Gastroesophageal sphincter (tissue), 4 donors: ENCODE data around the gene OFD1. TPM values are rescaled to one million over a fixed set of nuclear protein-coding genes. Genes with fewer than 3 reads are reported as not detected.
A peak's percentile ranks its signal among the peaks of the same experiment; 100 is the strongest.

Source experiments
- ATAC-seq: fragments of 150-250 bp; one replicate; pipeline ENCODE4 v1.9.1; 2016; ENCODE audit warnings: mild to moderate bottlenecking, moderate library complexity
- H3K27ac ChIP-seq, 4 donors: fragments of 200-600 bp; sonication (generic) in 3 of 4; 1 replicate in 3 of 4; 2 replicates in 1 of 4; pipeline ENCODE4 v1.5.1; 2016 to 2019
- H3K27me3 ChIP-seq: fragments of 200-600 bp; sonication (generic); one replicate; pipeline ENCODE4 v1.5.1; 2019
- H3K36me3 ChIP-seq, 2 donors: fragments of 200-600 bp; sonication (generic); one replicate each; pipeline ENCODE4 v1.5.1; 2019; ENCODE audit warnings: control low read depth in 1 of 2
- H3K4me1 ChIP-seq, 3 donors: fragments of 200-600 bp; sonication (generic); 1 replicate in 2 of 3; 2 replicates in 1 of 3; pipeline ENCODE4 v1.5.1; 2016 to 2019; ENCODE audit warnings: control low read depth in 2 of 3
- H3K4me3 ChIP-seq, 2 donors: fragments of 200-600 bp; sonication (generic); one replicate each; pipeline ENCODE4 v1.5.1; 2019; ENCODE audit warnings: mild to moderate bottlenecking in 1 of 2, moderate library complexity in 1 of 2
- H3K9me3 ChIP-seq, 3 donors: fragments of 200-600 bp; sonication (generic); one replicate each; pipeline ENCODE4 v1.5.1; 2017 to 2019; ENCODE audit warnings: control low read depth in 2 of 3
- CTCF ChIP-seq, 4 experiments: fragments of 200-600 bp in 2 of 4; fragments of 450-650 bp in 2 of 4; sonication (generic) in 1 of 4; IDR thresholded peaks; one replicate each; pipeline ENCODE4 v1.5.1; 2017 to 2019; ENCODE audit warnings: antibody characterized with exemption in 4 of 4, mild to moderate bottlenecking in 2 of 4, moderate library complexity in 2 of 4
- EP300 ChIP-seq: sonication (generic); formaldehyde crosslinking; IDR thresholded peaks from one replicate; pipeline ENCODE4 v1.6.1; 2017; ENCODE audit warnings: antibody characterized with exemption, mild to moderate bottlenecking
- POLR2A ChIP-seq, 2 donors: fragments of 450-650 bp; IDR thresholded peaks; one replicate each; pipeline ENCODE4 v1.6.1; 2017; ENCODE audit warnings: antibody characterized with exemption in 2 of 2, mild to moderate bottlenecking in 2 of 2, moderate library complexity in 1 of 2
- POLR2AphosphoS5 ChIP-seq: sonication (generic); formaldehyde crosslinking; IDR thresholded peaks from one replicate; pipeline ENCODE4 v1.6.1; 2017; ENCODE audit warnings: antibody characterized with exemption
- WGBS, 2 donors: methylation state at CpG; one replicate each; pipeline ENCODE4 v1.1.5; 2018; ENCODE audit warnings: low coverage in 1 of 2; 5-methylcytosine and 5-hydroxymethylcytosine counted together
- total RNA-seq, 4 donors: library from RNA; depleted of rRNA; stranded (reverse); fragments of >200 nt; gene quantifications; one replicate each; pipeline ENCODE4 v1.1.0, GENCODE V29; 2016

The OFD1 gene
- total RNA-seq = 10 to 100 TPM; 15.2 to 26.6 (median 22.5) TPM

- H3K9me3 ChIP-seq = no peaks in the 10 kb centered on the region
- peak; percentile 99 for ATAC-seq
- H3K27me3 ChIP-seq = no peaks in the 10 kb centered on the region
- peak within 1 kb of the TSS; percentile 83 to 93 (median 90) for H3K27ac ChIP-seq
- peak in 1 of 4 experiments; percentile 17 for TF ChIP-seq CTCF (IDR thresholded peaks at IDR 0.05)
- peak; percentile 91 for TF ChIP-seq POLR2AphosphoS5
- TF ChIP-seq EP300 = no peak
- TF ChIP-seq POLR2A (IDR thresholded peaks at IDR 0.05) = peak; percentile 84 to 85
- no peaks in the 10 kb centered on the region for H3K36me3 ChIP-seq
- peaks cover 0 to 48% (median 0%) of the 10 kb centered on the region in 3 donors for H3K4me1 ChIP-seq
- peak within 1 kb of the TSS; percentile 63 to 75 for H3K4me3 ChIP-seq
- 0% methylated on average over 4 of the region's 75 CpGs; no CpG with 5 or more reads in 1 of the 2 donors for WGBS, 2 donors
These were observed at the start of gene OFD1, which contains the start of gene TRAPPC2 for GRCh38 chrX:13734278-13735172. Gene OFD1, plus strand, starts transcription at chrX:13734748. Its CDS starts 324 bp downstream, at chrX:13735072. Gene TRAPPC2, minus strand, starts transcription at chrX:13734620. Its CDS starts 14,657 bp downstream, at chrX:13719963.

GRCh38 chrX:13685126-13685763, 49.3 kb upstream of the OFD1 start:
- ATAC-seq = no peak
- Histone ChIP-seq H3K4me3 (no peak overlapping the region), H3K27me3 (no peaks in the 10 kb centered on the region), H3K36me3 (no peaks in the 10 kb centered on the region), H3K27ac (no peak overlapping the region), H3K4me1 (no peaks in the 10 kb centered on the region), H3K9me3 (no peaks in the 10 kb centered on the region)
- TF ChIP-seq POLR2A (IDR thresholded peaks at IDR 0.05) = no peak
- no peak for TF ChIP-seq EP300
- no peak for TF ChIP-seq POLR2AphosphoS5
- TF ChIP-seq CTCF (IDR thresholded peaks at IDR 0.05) = no peak
- 50 to 55% methylated on average over 3 of the region's 3 CpGs for WGBS, 2 donors

GRCh38 chrX:13687203-13687602, 47.3 kb upstream of the OFD1 start:
- H3K4me1 ChIP-seq = peaks cover 0 to 19% (median 5%) of the 10 kb centered on the region in 3 donors
- H3K27me3 ChIP-seq = no peaks in the 10 kb centered on the region
- 75 to 83% methylated on average over 1 of the region's 1 CpG for WGBS, 2 donors
- H3K27ac ChIP-seq = no peak overlapping the region
- TF ChIP-seq POLR2A (IDR thresholded peaks at IDR 0.05) = no peak
- no peak for TF ChIP-seq CTCF (IDR thresholded peaks at IDR 0.05)
- TF ChIP-seq POLR2AphosphoS5 = no peak
- no peak for TF ChIP-seq EP300
- no peaks in the 10 kb centered on the region for H3K36me3 ChIP-seq
- no peaks in the 10 kb centered on the region for H3K9me3 ChIP-seq
- no peak for ATAC-seq
- no peak overlapping the region for H3K4me3 ChIP-seq

GRCh38 chrX:13688384-13688957, 46.1 kb upstream of the OFD1 start:
- H3K27ac ChIP-seq = peak overlapping the region; percentile 90 to 94 (median 92)
- H3K9me3 ChIP-seq = no peaks in the 10 kb centered on the region
- 9% methylated on average over 8 to 13 of the region's 13 CpGs for WGBS, 2 donors
- peaks cover 0 to 32% (median 5%) of the 10 kb centered on the region in 3 donors for H3K4me1 ChIP-seq
- H3K27me3 ChIP-seq = no peaks in the 10 kb centered on the region
- H3K4me3 ChIP-seq = peak overlapping the region; percentile 71 to 75
- no peak for ATAC-seq
- no peak for TF ChIP-seq CTCF (IDR thresholded peaks at IDR 0.05)
- TF ChIP-seq POLR2A (IDR thresholded peaks at IDR 0.05) = no peak
- no peaks in the 10 kb centered on the region for H3K36me3 ChIP-seq
